ENCODE results near the gene PACS2. TPM values are rescaled to one million over a fixed set of nuclear protein-coding genes. Genes with fewer than 3 reads are reported as not detected.
A peak's percentile ranks its signal among the peaks of the same experiment; 100 is the strongest.

PACS2 gene
- total and polyA plus RNA-seq, 4 experiments from 2014 or later, result 1.9 to 76.6 (median 39.3) TPM

DNA sequence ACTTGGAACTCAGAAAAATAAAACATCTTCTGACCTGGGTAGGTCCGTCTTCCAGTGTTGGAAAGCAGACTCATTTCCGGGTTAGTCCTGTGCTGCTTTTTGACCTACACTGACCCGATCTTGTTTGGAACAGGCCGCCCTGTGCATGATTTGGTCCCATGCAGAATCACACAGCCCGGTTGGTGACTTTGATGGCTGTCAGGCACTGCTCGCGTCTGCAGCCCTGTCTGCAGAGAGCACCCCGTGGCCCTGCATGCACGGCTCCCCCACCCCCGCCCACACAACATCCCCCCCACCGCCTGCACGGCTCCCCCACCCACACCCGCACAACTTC is 31.6 kb downstream of the PACS2 start:
- intact Hi-C loops (cut with micrococcal nuclease), result no loop called here
- peaks cover 0 to 7% of the 10 kb centered on the region in 2 donors for H3K36me3 Mint-ChIP-seq
- H3K27ac Mint-ChIP-seq, result no peak overlapping the region
- no peaks in the 10 kb centered on the region for H3K27me3 Mint-ChIP-seq
- ChIA-PET POLR2A (ENCODE audit: partially characterized antibody) (no interaction called here), CTCF (ENCODE audit: partially characterized antibody) (no interaction called here)
- no peak overlapping the region for H3K4me3 Mint-ChIP-seq
- Histone ChIP-seq H3K4me3 (ENCODE audit: low read length in 2 of 2) (no peak overlapping the region), H3K9me3 (ENCODE audit: control insufficient read depth in 1 of 2, low read length in 2 of 2) (no peaks in the 10 kb centered on the region), H3K4me1 (ENCODE audit: insufficient read depth, low read length) (no peaks in the 10 kb centered on the region), H3K36me3 (ENCODE audit: insufficient read depth, low read length) (no peaks in the 10 kb centered on the region), H3K27ac (ENCODE audit: low read depth, low read length) (no peak overlapping the region), H3K27me3 (ENCODE audit: insufficient read depth, low read length) (no peaks in the 10 kb centered on the region)
- DNase-seq, result no peak
- H3K4me1 Mint-ChIP-seq, result peaks cover 3 to 9% (median 5%) of the 10 kb centered on the region in 4 donors
- H3K9me3 Mint-ChIP-seq, result peaks cover 0 to 6% (median 1%) of the 10 kb centered on the region in 8 donors

DNA sequence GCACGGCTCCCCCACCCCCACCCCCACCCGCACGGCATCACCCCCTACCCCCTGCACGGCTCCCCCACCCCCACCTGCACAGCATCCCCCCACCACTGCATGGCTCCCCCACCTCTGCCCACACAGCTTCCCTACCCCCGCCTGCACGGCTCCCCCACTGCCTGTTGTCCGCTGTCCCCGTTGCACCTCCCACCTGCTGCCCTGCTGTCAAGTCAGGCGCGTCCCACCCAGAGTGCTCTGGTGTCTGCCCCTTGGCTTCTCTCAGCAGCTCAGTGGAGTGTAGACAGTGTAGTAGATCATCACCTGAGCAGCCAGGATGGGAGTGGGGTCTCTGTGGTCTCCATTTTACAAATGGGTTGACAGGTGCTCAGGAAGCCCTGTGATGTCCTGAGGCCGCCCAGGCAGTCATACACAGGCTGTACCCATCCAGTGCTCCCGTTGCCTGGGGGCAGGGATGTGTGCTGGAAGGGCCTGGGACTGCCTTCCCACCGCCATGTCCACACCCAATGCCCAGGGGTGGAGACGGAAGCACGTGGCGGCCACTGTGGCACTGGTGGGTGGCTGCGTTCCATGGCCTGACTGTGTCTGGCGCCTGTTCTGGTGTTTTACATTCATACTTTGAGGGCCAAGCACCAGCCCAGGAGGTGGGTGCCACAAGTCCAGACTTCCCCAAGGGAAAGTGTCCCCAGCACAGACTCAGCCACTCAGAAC is 32.5 kb downstream of the PACS2 start:
- Histone ChIP-seq H3K4me1 (ENCODE audit: insufficient read depth, low read length) (no peaks in the 10 kb centered on the region), H3K27ac (ENCODE audit: low read depth, low read length) (no peak overlapping the region), H3K27me3 (ENCODE audit: insufficient read depth, low read length) (no peaks in the 10 kb centered on the region), H3K4me3 (ENCODE audit: low read length in 2 of 2) (no peak overlapping the region), H3K36me3 (ENCODE audit: insufficient read depth, low read length) (no peaks in the 10 kb centered on the region), H3K9me3 (ENCODE audit: control insufficient read depth in 1 of 2, low read length in 2 of 2) (no peaks in the 10 kb centered on the region)
- ChIA-PET POLR2A (ENCODE audit: partially characterized antibody) (no interaction called here), CTCF (ENCODE audit: partially characterized antibody) (interaction anchor here (1.2 kb wide), 1 partner anchor 143 kb away, joined by 3 read pairs; no protein-coding TSS in a partner anchor)
- Mint-ChIP-seq H3K4me1 (peaks cover 4 to 11% (median 5%) of the 10 kb centered on the region in 4 donors), H3K4me3 (no peak overlapping the region), H3K36me3 (peaks cover under 1 to 5% of the 10 kb centered on the region in 2 donors), H3K27me3 (no peaks in the 10 kb centered on the region), H3K9me3 (peaks cover 0 to 6% (median 1%) of the 10 kb centered on the region in 8 donors), H3K27ac (peak overlapping the region in 1 of 7 donors; percentile 23)
- no peak for DNase-seq
- intact Hi-C loops (cut with micrococcal nuclease), result no loop called here

DNA sequence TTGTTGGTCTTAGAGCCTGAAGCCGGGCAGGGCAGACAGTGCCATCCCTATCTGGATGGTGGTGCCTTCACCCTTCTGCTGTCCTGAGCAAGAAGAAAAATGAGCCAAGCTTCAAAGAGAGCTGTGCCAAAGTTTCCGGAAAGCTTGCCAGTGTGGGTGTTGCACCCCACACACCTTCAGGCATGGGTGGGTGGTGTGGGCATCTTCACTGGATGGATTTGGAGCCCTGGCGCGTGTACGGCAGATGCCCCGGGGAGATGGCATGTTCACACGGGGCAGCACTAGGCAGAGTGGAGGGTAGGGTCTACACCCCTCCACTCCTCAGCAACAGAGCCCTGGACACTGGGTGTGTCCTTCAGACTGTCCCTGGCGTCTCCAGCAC is 33.0 kb downstream of the PACS2 start:
- Histone ChIP-seq H3K4me1 (ENCODE audit: insufficient read depth, low read length) (no peaks in the 10 kb centered on the region), H3K4me3 (ENCODE audit: low read length in 2 of 2) (no peak overlapping the region), H3K27me3 (ENCODE audit: insufficient read depth, low read length) (no peaks in the 10 kb centered on the region), H3K9me3 (ENCODE audit: control insufficient read depth in 1 of 2, low read length in 2 of 2) (no peaks in the 10 kb centered on the region), H3K36me3 (ENCODE audit: insufficient read depth, low read length) (no peaks in the 10 kb centered on the region), H3K27ac (ENCODE audit: low read depth, low read length) (no peak overlapping the region)
- Mint-ChIP-seq H3K27me3 (no peaks in the 10 kb centered on the region), H3K4me3 (peak overlapping the region in 1 of 8 donors; percentile 31), H3K4me1 (peaks cover 6 to 14% (median 7%) of the 10 kb centered on the region in 4 donors), H3K36me3 (peaks cover 3% of the 10 kb centered on the region in 2 donors), H3K9me3 (peaks cover 0 to 6% (median 1%) of the 10 kb centered on the region in 8 donors), H3K27ac (no peak overlapping the region)
- ChIA-PET CTCF (ENCODE audit: partially characterized antibody) (interaction anchor here (1.2 kb wide), 1 partner anchor 143 kb away, joined by 3 read pairs; no protein-coding TSS in a partner anchor), POLR2A (ENCODE audit: partially characterized antibody) (no interaction called here)
- no peak for DNase-seq
- intact Hi-C loops (cut with micrococcal nuclease), result no loop called here

DNA sequence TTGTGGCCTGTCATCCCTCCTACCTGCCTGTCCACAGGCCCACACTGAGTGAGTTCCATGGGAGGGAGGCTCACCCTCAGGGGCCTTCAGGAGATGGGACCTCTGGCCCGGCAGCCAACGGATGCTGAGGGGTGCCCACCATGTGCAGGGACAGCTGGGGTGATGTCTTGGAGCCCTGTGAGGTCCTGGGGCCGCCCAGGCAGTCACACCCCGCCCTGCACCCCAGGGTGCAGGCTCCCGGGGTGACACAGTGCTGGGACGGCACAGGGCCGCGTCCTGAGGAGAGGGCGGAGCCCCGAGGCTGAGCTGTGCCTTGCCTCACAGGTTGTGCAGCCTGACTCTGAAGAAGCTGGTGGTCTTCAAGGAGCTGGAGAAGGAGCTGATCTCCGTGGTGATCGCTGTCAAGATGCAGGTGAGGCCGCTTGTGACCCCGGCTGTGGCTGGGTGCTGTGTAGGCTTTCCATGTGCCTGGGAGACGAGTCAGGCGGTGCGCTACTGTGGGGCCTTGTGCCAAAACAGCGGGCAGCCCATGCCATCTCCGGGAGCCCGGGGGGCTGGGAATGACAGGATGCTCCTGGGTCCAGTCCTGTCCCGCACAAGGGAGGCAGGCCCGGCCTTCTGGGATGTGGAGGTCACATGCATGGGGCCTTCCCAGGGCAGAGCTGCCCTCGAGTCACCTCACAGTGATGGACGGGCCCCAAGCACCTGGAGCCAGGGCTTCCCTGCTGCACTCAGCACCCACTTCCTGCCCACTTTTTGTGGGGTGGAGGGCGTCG is 33.8 kb downstream of the PACS2 start:
- H3K27ac Mint-ChIP-seq, result no peak overlapping the region
- no peaks in the 10 kb centered on the region for H3K4me1 ChIP-seq (ENCODE audit: insufficient read depth, low read length)
- no peak overlapping the region for H3K27ac ChIP-seq (ENCODE audit: low read depth, low read length)
- H3K27me3 Mint-ChIP-seq, result no peaks in the 10 kb centered on the region
- H3K9me3 Mint-ChIP-seq, result peaks cover 0 to 6% (median 1%) of the 10 kb centered on the region in 8 donors
- H3K9me3 ChIP-seq (ENCODE audit: control insufficient read depth in 1 of 2, low read length in 2 of 2), result no peaks in the 10 kb centered on the region
- peaks cover 3% of the 10 kb centered on the region in 2 donors for H3K36me3 Mint-ChIP-seq
- no peak for DNase-seq
- no peak overlapping the region for H3K4me3 ChIP-seq (ENCODE audit: low read length in 2 of 2)
- ChIA-PET CTCF (ENCODE audit: partially characterized antibody) (interaction anchor here (1.0 kb wide), 1 partner anchor 262 kb away, joined by 3 read pairs; no protein-coding TSS in a partner anchor), POLR2A (ENCODE audit: partially characterized antibody) (no interaction called here)
- H3K4me3 Mint-ChIP-seq, result no peak overlapping the region
- intact Hi-C loops (cut with micrococcal nuclease), result no loop called here
- no peaks in the 10 kb centered on the region for H3K36me3 ChIP-seq (ENCODE audit: insufficient read depth, low read length)
- H3K27me3 ChIP-seq (ENCODE audit: insufficient read depth, low read length), result no peaks in the 10 kb centered on the region
- H3K4me1 Mint-ChIP-seq, result peaks cover 3 to 10% (median 4%) of the 10 kb centered on the region in 4 donors

GRCh38 chr14:105348945-105349699 is 34.6 kb downstream of the PACS2 start:
- Histone ChIP-seq H3K36me3 (ENCODE audit: insufficient read depth, low read length) (no peaks in the 10 kb centered on the region), H3K9me3 (ENCODE audit: control insufficient read depth in 1 of 2, low read length in 2 of 2) (no peaks in the 10 kb centered on the region), H3K27ac (ENCODE audit: low read depth, low read length) (no peak overlapping the region), H3K4me1 (ENCODE audit: insufficient read depth, low read length) (no peaks in the 10 kb centered on the region), H3K4me3 (ENCODE audit: low read length in 2 of 2) (no peak overlapping the region), H3K27me3 (ENCODE audit: insufficient read depth, low read length) (no peaks in the 10 kb centered on the region)
- DNase-seq, result no peak
- Mint-ChIP-seq H3K4me3 (no peak overlapping the region), H3K27me3 (no peaks in the 10 kb centered on the region), H3K27ac (no peak overlapping the region), H3K9me3 (peaks cover 0 to 6% (median 1%) of the 10 kb centered on the region in 8 donors), H3K4me1 (peaks cover 3 to 10% (median 4%) of the 10 kb centered on the region in 4 donors), H3K36me3 (peaks cover 3% of the 10 kb centered on the region in 2 donors)
- intact Hi-C loops (cut with micrococcal nuclease), result no loop called here
- CTCF ChIA-PET (ENCODE audit: partially characterized antibody), result interaction anchor here (1.0 kb wide), 1 partner anchor 263 kb away, joined by 3 read pairs; no protein-coding TSS in a partner anchor
- POLR2A ChIA-PET (ENCODE audit: partially characterized antibody), result no interaction called here

GRCh38 chr14:105349992-105350391 is 35.4 kb downstream of the PACS2 start:
- Histone ChIP-seq H3K9me3 (ENCODE audit: control insufficient read depth in 1 of 2, low read length in 2 of 2) (no peaks in the 10 kb centered on the region), H3K27me3 (ENCODE audit: insufficient read depth, low read length) (no peaks in the 10 kb centered on the region), H3K27ac (ENCODE audit: low read depth, low read length) (no peak overlapping the region), H3K36me3 (ENCODE audit: insufficient read depth, low read length) (peaks cover 1% of the 10 kb centered on the region), H3K4me3 (ENCODE audit: low read length in 2 of 2) (no peak overlapping the region), H3K4me1 (ENCODE audit: insufficient read depth, low read length) (no peaks in the 10 kb centered on the region)
- Mint-ChIP-seq H3K27ac (no peak overlapping the region), H3K4me1 (peaks cover 3 to 10% (median 3%) of the 10 kb centered on the region in 4 donors), H3K4me3 (no peak overlapping the region), H3K27me3 (no peaks in the 10 kb centered on the region), H3K9me3 (peaks cover 0 to 5% (median 0%) of the 10 kb centered on the region in 8 donors), H3K36me3 (peaks cover 3% of the 10 kb centered on the region in 2 donors)
- no peak for DNase-seq
- ChIA-PET POLR2A (ENCODE audit: partially characterized antibody) (interaction anchor here (0.5 kb wide), 1 partner anchor 10 kb away, joined by 3 read pairs; no protein-coding TSS in a partner anchor), CTCF (ENCODE audit: partially characterized antibody) (interaction anchor here (2.5 to 2.6 kb wide), 2 partner anchors 147 to 260 kb away, joined by 24 to 35 read pairs; no protein-coding TSS in a partner anchor)
- intact Hi-C loops (cut with micrococcal nuclease), result no loop called here

All from CD4-positive, alpha-beta memory T cell (primary cell).